ENCODE measurements around the gene ADGRB3.

DNA sequence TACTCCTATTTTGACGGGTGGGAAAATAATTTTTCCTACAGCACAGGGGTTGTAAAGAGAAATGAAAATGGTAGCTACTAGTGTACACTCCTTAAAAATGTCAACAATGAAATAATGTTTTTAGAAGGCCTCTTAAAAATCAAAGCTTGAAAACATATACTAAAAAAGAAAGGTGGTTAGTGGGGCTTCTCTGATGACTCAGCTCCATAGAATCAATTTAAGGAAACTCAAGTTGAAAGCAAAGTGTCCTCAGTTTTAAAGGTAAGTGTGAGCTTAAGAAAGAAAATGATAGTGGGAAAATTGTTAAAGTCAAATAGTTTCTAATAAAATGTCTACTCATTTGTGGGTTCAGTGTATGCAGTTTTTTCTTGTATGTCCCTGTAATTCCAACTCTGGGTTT lies 58.2 kb downstream of the ADGRB3 start:
- TF ChIP-seq GATA2 (IDR thresholded peaks at IDR 0.05; ENCODE audit: low read depth, low read length) (no peak), GATA3 (IDR thresholded peaks at IDR 0.05; ENCODE audit: low read depth, low read length) (no peak)

Measured in SH-SY5Y (cell line).